HG03378 (cell line): ENCODE results near the gene CATSPERZ.
A peak's percentile ranks its signal among the peaks of the same experiment; 100 is the strongest.

Experiments
- ATAC-seq: cut with Tn5 transposase; IDR thresholded peaks from one replicate; pipeline ENCODE4 v1.9.1; 2021; ENCODE audit warnings: mild to moderate bottlenecking, moderate library complexity; ENCODE audit not compliant: unreplicated experiment

Gene CATSPERZ

DNA sequence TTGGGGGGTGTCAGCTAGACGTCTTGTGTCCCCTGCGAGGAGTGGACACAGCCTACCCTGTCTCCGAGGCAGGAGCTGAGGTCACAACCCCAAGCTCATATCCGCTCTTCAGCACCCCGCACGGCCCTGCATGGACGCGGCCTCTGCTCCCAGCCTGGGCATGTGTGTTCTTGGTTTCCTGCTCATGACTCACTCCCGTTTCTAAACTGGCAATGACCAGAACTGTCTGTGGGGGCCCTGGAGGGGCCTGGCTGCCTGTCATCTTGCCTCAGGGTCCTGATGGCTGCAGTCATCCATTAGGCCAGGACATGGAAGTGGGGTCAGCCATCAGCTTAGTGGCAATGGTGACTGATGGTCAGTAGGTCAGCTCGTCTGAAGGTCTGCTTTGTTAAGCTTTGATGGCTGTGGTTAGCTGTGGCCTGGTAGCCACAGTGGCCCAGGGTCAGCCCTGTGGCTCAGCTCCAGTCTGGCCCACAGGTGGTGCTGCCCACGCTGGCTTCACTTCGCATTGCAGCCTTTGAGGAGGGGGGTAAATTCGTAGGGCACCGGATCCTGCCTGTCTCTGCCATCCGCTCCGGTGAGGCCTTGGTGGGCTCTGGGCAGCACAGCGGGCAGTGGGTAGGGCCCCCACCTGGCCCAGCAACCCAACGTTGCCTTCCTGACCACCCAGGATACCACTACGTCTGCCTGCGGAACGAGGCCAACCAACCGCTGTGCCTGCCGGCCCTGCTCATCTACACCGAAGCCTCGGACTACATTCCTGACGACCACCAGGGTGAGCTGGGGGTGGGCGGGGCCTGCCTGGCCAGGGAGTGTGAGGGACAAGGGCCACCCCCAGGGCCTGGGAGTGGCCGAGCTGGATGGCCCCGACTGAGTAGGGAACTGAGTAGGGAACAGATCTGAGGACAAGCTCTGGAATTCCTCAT lies 36.9 kb upstream of the CATSPERZ start:
- no peak for ATAC-seq

DNA sequence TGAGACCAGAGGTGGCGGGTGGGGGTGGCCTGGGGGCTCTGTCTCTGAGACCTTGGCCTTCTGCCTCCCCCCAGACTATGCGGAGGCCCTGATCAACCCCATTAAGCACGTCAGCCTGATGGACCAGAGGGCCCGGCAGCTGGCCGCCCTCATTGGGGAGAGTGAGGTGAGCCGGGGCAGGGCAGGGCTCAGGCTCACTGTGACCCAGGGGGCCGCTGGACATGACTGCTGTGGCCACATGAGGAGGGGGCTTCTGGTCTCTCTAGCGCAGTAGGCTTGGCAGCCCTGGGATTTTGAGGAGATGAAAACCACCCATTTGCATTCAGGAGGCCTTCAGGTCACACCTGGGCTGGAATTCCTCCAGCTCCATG lies 36.2 kb upstream of the CATSPERZ start:
- ATAC-seq: no peak

DNA sequence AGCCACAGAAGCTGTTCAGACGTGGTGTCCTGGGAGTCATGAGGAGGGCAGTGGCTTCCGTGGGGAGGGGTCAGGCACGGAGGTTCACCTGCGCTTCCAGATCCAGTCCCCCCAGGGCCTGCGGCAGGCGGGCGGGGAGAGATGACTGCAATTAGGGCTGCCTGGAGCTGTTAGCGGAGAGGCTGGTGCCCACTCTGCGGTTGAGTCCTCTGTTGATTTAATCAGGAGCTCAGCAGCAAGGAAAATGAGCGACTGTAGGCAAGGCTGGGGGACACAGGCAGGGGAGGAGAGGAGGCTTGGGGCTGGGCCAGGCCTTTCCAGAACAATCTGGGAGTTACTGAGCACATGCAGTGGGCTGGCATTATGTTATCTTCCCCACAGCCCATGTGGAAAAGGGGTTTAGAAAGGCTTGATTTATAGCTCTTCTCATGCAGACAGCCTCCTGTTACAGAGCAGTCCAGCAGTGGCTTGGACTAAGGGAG lies 35.7 kb upstream of the CATSPERZ start:
- ATAC-seq: no peak

DNA sequence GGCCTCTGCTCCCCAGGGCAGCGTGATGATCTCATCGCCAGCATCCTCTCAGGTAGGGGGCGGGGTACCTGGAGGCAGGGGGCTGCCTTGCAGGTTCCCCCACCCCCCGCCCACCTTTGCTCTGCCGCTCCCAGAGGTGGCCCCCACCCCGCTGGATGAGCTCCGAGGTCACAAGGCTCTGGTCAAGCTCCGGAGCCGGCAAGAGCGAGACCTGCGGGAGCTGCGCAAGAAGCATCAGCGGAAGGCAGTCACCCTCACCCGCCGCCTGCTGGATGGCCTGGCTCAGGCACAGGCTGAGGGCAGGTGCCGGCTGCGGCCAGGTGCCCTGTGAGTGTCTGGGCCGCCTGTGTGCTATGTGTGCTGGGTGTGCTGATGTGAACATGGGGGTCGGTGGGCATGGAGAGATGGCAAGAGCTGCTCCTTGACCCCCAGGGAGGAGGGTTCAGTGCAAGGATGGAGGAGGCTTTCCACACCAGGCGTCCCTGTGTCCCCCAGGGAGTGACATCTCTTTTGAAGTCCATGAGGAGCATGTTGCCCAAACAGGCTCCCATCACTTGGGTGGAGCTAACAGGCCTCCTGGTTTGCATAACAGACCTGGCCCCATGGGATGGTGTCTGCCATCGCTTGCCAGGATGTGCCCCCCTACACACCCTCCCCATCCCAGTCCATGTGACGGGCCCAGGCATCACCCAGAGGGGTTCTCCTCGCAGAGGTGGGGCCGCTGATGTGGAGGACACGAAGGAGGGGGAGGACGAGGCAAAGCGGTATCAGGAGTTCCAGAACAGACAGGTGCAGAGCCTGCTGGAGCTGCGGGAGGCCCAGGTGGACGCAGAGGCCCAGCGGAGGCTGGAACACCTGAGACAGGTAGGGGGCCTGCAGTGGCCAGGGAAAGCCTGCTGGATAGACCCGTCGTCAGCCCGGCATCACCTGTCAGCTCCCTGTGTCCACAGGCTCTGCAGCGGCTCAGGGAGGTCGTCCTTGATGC lies 34.7 kb upstream of the CATSPERZ start:
- ATAC-seq: no peak

DNA sequence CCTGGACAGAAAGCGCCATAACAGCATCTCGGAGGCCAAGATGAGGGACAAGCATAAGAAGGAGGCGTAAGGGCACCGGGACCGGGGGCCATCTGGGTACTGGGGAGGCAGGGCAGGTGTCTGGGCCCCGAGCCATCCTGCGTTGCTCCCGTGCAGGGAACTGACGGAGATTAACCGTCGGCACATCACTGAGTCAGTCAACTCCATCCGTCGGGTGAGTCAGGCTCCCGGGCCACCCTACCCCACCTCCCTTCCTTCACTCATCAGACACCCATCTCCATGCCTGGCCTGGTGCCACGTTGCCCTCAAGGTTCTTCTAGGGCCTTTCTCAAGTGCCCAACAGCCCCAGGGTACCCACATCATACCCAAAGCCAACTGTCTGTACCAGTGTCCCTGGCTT lies 33.8 kb upstream of the CATSPERZ start:
- ATAC-seq: no peak

DNA sequence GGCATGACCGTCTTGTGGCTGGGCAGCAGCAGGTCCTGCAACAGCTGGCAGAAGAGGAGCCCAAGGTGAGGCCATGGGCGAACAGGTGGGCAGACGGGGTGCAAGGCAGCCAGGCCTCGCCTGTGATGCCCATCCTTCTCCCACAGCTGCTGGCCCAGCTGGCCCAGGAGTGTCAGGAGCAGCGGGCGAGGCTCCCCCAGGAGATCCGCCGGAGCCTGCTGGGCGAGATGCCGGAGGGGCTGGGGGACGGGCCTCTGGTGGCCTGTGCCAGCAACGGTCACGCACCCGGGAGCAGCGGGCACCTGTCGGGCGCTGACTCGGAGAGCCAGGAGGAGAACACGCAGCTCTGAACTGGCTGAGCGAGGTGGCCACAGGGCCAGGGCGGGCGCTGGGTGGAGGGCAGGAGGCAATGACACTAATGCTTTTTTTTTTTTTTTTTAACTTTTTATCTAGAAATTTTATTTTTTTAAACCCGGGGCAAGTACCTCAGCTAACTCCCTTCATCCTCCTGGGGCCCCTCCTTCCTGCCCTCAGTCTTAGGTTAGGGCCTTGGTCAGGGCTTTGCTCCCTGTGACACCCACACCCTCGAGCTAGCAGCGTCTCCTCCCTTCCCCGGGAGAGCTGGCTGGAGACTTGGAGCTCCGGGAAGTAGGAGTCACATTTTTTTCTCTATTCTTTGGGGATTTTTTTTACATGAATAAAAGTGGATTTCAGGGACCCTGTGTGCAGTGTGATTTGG lies 32.8 kb upstream of the CATSPERZ start:
- no peak for ATAC-seq

DNA sequence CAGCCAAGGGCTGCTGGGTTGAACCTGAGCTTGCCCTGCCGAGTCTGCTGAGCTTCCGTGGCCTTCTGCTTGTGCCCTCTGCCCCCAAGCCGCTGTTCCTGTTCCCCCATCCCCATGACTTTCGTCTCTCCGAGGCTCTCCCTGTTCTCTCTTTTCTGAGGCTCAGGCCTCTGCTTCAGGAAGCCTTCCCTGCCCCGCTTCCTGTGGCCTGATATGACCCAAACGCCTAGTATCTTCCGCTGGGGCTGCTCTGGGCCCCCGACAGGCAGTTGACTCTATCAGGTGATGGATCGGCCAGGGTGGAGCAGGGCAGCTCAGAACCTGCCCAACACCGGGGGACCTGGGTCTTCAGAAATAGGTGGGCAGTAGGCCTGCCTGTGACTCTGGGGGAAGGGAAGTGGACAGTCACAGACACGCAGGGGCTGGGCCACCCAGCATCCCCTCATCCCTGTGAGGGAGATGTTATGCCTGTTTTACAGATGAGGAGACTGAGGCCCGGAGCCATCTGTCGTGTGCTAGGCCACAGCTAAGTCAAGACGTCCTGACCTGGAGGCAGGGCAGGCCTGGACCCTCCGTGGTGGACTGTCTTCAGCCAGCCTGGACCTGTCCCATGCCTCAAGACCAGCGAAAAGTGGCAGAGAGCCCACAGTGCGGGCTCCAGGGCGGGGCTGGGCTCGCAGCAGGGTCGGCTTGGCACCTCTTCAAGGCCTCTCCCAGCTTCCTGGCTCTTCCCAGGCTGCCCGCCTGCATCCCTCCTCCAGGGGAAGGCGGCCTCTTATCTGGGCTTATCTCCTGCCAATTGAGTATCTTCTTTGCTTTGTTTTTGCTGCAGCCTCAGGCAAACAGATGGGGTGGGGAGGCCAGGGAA lies 31.9 kb upstream of the CATSPERZ start:
- ATAC-seq: no peak

DNA sequence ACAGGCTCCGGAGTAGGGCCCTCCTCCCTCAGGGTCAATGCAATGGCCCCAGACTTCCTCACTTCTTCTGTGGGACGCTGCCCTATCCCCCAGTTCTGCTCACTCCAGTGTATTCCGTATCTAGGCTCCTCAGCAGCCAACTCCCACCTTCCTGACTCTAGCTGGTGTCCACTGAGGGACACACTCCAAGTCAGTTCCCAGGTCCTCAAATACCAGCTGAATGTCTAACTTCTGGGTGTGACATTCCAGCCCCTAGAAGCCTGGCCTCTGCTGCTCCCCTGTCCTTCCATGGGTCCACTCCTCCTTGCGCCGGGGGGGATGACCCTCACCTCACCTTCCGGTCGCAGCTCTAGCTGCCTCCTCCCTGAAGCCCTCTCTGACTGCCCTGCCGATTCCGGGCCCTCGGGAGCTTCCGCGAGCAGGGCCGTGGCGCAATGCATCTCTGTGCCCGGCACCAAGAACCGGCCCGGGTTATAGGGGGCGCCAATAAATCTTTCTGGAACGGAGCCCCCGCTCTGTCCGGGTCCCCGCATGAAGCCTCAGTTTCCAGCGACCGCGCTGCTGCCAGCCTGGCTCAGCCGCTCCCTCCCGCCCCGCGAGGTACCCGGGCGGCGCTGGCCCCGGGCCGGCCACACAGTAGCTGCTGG lies 31.1 kb upstream of the CATSPERZ start:
- ATAC-seq: peak; percentile 10

DNA sequence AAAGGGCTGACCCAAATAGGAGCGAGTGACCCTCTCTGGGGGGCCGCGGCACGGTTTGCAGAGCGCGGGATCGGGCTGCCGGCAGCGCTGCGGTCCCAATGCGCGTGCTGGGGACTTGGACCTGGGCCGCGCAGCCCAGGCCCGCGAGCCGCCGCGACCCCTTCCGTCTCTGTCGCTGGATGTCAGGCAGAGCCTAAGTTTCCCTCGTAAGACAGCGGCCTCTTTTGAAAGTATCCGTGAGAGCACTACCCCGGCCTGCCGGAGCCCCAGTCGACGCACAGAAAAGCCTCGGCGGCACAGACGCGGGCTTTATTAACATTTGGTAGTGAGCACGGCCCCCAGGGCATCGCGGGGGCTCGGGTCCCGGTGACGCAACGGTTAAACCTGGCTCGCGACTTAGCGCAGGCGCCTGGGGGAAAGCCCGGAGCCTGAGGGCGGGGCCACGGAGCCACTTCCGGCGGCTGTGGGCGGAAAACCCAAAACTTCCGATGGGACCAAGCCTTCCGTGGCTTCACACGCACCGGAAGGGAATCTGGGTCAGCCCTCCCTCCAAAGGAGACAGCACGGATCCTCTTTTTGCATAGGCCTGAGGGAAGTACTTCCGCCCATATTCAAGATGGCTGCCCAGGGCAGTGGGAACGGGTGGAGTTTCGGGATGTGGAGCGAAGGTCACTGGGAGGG lies 30.5 kb upstream of the CATSPERZ start:
- ATAC-seq: peak; percentile 76

DNA sequence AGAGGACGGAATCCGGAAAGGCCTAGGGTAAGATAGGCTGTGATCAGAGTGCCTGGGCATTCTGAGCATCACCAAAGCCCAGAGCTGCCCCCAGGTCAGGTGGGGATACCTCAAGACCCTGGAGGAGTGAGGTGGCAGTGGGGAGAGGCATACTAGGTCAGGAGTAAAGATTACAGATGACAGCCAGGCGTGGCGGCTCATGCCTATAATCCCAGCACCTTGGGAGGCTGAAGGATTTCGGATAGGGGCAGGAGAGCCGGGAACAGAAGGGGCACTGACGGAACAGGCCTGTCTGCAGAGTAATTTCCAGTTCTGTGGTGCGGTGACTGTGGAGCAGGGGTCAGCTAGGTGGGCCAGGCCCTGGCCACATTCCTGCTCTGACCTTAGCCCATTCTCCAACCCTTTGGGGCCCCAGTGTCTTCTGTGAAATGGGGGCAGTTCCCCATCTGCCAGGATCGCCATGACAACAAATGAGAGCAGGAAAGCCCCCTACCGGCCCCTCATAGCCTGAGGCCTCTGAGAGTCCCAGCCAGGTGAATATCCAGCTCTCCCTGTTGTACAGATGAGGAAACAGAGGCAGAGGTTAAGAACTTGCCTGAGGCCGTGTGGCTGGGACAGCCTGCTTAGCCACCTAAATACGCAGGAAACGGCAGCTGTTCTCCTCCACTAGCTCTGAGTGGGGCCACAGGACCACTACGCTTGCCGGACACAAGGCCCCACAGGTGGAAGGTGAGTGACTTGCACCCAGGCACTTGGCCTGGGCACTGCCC lies 24.9 kb upstream of the CATSPERZ start:
- no peak for ATAC-seq

DNA sequence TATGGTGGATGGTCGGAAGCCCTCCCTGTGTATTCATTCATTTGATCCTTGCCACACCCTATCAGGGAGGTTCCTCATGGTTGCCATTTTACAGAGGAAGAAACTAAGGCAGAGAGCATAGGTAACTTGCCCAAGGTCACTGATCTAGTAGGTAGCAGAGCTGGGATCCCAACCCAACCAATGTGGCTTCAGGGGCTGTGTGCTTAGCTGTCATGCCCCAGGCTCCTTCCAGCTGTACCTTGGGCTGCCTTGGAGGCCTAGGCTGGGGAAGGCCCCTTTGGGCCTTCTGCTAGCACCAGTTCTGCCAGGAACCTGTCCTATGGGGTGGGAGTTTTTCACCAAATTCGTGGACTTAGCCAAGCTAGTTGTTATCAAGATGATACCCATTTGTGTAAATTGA lies 24.3 kb upstream of the CATSPERZ start:
- no peak for ATAC-seq

DNA sequence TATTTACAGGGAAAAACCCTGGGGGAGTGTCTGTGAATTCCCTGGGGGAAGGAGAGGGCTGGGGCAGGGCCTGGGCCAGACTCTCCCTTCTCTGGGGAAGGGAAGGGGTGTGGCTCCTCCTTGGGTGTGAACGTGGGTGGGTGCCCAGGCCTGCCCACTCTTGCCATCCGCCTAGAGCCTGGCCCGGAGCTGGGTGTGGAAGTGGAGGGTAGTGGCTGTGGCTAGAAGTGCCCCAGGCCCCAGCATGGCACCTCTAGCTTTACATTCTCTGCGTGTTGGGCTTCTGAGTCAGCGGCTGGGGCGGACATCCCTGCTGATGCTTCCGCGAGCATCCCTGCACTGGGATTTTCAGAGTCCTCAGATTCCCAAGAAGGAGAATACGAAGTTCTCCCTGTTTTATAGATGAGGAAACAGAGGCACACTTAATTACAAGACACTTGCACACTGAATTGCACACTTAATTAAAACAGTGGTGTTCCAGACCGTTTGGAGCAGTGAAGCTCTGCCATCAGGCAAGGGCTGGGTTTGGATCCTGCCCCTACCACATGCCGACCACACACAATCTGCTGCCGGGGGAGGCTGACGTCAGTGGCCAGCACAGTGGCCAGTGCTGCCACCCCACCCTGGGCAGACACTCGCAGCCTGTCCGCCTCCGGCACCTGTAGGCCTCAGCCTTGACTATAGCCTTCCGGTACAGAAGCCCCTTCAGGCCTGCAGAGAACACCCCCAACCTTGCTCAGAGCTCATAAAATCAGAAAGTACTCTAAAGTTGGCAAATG lies 23.3 kb upstream of the CATSPERZ start:
- no peak for ATAC-seq

DNA sequence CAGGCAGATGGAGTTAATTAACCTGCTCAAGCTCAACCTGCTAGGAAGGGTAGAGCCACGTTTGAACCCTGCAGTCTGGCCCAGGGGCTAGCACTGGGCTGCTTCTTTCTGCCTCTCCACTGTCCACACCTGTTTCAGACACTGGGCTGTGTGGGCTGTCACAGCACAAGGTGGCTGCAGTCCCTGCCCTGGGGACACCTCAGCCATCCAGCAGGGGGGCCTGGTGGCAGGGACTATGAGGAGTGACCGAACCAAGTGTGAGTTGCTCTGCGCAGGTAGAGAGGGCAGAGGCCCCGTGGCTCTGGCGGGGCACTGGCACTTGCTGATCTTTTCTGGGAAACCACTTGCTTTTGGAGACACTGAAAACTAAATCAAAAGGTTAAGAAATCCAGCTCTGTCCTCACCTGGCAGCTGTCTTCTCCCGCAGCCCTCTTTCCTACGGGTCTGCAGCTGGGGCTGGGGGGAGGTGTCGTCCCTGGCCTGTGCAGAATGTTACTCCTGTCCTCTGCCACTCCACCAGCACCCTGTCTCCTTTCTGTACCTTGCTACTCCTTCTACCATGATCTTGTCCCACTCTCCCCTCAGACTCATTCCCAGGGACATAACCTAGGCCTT lies 21.5 kb upstream of the CATSPERZ start:
- ATAC-seq: no peak

DNA sequence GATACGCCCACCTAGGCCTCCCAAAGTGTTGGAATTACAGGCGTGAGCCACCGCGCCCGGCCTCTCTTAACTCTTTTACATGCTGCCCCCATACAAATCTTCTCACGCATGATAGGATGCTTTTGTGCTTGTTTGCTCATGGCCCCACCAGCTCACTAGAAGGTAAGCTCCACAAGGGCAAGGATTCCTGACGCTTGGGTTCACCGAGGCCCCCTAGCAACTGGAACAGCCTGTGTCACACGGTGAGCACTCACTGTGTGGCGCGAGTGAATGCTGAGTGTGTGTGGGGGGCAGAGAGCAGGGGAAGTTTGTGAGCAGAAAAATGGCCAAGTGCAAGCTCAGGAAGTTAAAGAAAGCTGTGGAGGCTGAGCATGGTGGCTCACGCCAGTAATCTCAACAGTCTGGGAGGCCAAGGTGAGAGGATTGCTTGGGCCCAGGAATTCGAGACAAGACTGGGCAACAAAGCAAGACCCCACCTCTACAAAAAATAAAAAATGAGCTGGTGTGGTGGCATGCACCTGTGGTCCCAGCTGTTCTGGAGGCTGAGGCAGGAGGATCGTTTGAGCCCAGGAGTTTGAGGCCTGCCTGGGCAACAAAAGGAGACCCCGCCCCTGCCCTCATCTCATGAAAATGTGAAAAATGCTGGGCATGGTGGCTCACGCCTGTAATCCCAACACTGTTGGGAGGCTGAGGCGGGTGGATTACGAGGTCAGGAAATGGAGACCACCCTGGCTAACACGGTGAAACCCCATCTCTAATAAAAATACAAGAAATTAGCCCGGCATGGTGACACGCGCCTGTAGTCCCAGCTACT lies 18.0 kb upstream of the CATSPERZ start:
- no peak for ATAC-seq

DNA sequence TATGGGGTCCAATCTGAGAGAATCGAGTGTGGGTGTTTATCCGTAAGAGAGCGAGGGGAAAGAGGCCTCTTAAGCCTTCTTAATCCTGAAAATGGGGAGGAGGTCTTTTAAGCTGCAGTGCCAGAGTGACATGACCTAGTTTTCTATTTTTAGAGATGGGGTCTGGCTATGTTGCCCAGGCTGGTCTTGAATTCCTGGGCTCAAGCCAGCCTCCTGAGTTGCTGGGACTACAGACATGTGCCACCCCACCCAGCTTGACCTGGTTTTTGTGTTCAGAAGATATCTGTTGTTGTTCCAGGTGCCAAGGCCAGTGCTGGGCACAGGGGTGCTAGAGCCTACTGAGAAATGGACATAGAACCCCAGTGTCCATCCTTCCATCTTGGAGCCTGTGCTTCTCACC lies 17.1 kb upstream of the CATSPERZ start:
- ATAC-seq: no peak
